ENCODE results near the gene PERM1. TPM values are rescaled to one million over a fixed set of nuclear protein-coding genes. Genes with fewer than 3 reads are reported as not detected.

The PERM1 gene
- total and polyA plus RNA-seq, 2 of the 13 experiments (the other 11 are each of a cell fraction or from before 2014, with no cell fraction given), result 0.04 to 0.29 TPM

GRCh38 chr1:1000357-1001056 lies 18.6 kb upstream of the PERM1 start (continued):
- TF ChIP-seq, protein P1, sequence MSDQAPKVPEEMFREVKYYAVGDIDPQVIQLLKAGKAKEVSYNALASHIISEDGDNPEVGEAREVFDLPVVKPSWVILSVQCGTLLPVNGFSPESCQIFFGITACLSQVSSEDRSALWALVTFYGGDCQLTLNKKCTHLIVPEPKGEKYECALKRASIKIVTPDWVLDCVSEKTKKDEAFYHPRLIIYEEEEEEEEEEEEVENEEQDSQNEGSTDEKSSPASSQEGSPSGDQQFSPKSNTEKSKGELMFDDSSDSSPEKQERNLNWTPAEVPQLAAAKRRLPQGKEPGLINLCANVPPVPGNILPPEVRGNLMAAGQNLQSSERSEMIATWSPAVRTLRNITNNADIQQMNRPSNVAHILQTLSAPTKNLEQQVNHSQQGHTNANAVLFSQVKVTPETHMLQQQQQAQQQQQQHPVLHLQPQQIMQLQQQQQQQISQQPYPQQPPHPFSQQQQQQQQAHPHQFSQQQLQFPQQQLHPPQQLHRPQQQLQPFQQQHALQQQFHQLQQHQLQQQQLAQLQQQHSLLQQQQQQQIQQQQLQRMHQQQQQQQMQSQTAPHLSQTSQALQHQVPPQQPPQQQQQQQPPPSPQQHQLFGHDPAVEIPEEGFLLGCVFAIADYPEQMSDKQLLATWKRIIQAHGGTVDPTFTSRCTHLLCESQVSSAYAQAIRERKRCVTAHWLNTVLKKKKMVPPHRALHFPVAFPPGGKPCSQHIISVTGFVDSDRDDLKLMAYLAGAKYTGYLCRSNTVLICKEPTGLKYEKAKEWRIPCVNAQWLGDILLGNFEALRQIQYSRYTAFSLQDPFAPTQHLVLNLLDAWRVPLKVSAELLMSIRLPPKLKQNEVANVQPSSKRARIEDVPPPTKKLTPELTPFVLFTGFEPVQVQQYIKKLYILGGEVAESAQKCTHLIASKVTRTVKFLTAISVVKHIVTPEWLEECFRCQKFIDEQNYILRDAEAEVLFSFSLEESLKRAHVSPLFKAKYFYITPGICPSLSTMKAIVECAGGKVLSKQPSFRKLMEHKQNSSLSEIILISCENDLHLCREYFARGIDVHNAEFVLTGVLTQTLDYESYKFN (CRISPR knock-in tag; conservative IDR thresholded peaks at IDR 0.05), result peak; percentile 47
- TF ChIP-seq ZNF709 (CRISPR knock-in tag; IDR thresholded peaks at IDR 0.05), result no peak
- TF ChIP-seq ZNF34 (CRISPR knock-in tag; IDR thresholded peaks at IDR 0.05; ENCODE audit: borderline replicate concordance), result no peak
- TF ChIP-seq GTF2F1 (IDR thresholded peaks at IDR 0.05; ENCODE audit: low read length), result no peak
- peak; percentile 94 for TF ChIP-seq ARNTL (CRISPR knock-in tag; IDR thresholded peaks at IDR 0.05)
- TF ChIP-seq NPAS2 (CRISPR knock-in tag; IDR thresholded peaks at IDR 0.05; ENCODE audit: borderline replicate concordance), result no peak
- no peak for TF ChIP-seq MED8 (CRISPR knock-in tag; IDR thresholded peaks at IDR 0.05; ENCODE audit: insufficient replicate concordance)
- TF ChIP-seq KLF11 (CRISPR knock-in tag; IDR thresholded peaks at IDR 0.05), result no peak
- peak; percentile 69; the same call in 1 of the 2 replicates for TF ChIP-seq ZNF703 (CRISPR knock-in tag; IDR thresholded peaks at IDR 0.05; ENCODE audit: borderline replicate concordance)
- peak; percentile 72; the same call in 1 of the 2 replicates for TF ChIP-seq ZIK1 (CRISPR knock-in tag; IDR thresholded peaks at IDR 0.05; ENCODE audit: borderline replicate concordance, low read depth)
- peak; percentile 86 for TF ChIP-seq MNT (IDR thresholded peaks at IDR 0.05)
- TF ChIP-seq ZNF720 (CRISPR knock-in tag; IDR thresholded peaks at IDR 0.05), result 0 out of 2 replicates have a peak, but pooled peaks have one; percentile 18
- no peak for TF ChIP-seq MBD4 (IDR thresholded peaks at IDR 0.05; ENCODE audit: borderline replicate concordance, low read length)
- no peak; the same call in 1 of the 2 replicates for TF ChIP-seq AHR (CRISPR knock-in tag; IDR thresholded peaks at IDR 0.05)
- no peak for TF ChIP-seq TEAD2 (CRISPR knock-in tag; IDR thresholded peaks at IDR 0.05)
- no peak for TF ChIP-seq ZNF569 (CRISPR knock-in tag; IDR thresholded peaks at IDR 0.05; ENCODE audit: borderline replicate concordance)
- TF ChIP-seq SOX5 (CRISPR knock-in tag; IDR thresholded peaks at IDR 0.05; ENCODE audit: borderline replicate concordance), result peak; percentile 29
- no peak for TF ChIP-seq SRSF9 (IDR thresholded peaks at IDR 0.05; ENCODE audit: borderline replicate concordance, insufficient read depth, low read depth, low read length, poor library complexity, severe bottlenecking)
- peak; percentile 78 for TF ChIP-seq ZNF891 (CRISPR knock-in tag; IDR thresholded peaks at IDR 0.05)
- TF ChIP-seq JDP2 (CRISPR knock-in tag; IDR thresholded peaks at IDR 0.05; ENCODE audit: borderline replicate concordance), result no peak
- no peak for TF ChIP-seq CCAR2 (optimal IDR thresholded peaks at IDR 0.05; ENCODE audit: low read depth, low read length)
- 0 out of 2 replicates have a peak, but pooled peaks have one; percentile 17 for TF ChIP-seq FOXO1 (CRISPR knock-in tag; IDR thresholded peaks at IDR 0.05)
- TF ChIP-seq ZNF614 (CRISPR knock-in tag; IDR thresholded peaks at IDR 0.05; ENCODE audit: borderline replicate concordance), result peak; percentile 76; the same call in 1 of the 2 replicates
- TF ChIP-seq NFYC (CRISPR knock-in tag; IDR thresholded peaks at IDR 0.05), result peak; percentile 44; the same call in 1 of the 2 replicates
- TF ChIP-seq SMARCE1 (IDR thresholded peaks at IDR 0.05; ENCODE audit: borderline replicate concordance), result no peak
